PC-3 (cell line): Measurements from ENCODE around the gene PI4KB. TPM values are rescaled to one million over a fixed set of nuclear protein-coding genes. Genes with fewer than 3 reads are reported as not detected.

Source experiments
- ATAC-seq: fragments of 200-7000 bp; cut with Tn5 transposase; 2 replicates; pipeline ENCODE4 v1.9.1; 2020; ENCODE audit warnings: mild to moderate bottlenecking, moderate library complexity
- BruUV-seq: library from RNA; stranded (reverse); fragments of 400-500 nt; replicated peaks from 2 replicates; lab custom pipeline; 2021; lab: Mats Ljungman, UMichigan
- CTCF ChIA-PET: fragments of 300-600 bp; sonication (Branson Sonifier 250); formaldehyde crosslinking; loops from one replicate; lab custom pipeline; 2022; ENCODE audit warnings: antibody characterized with exemption; lab: Charles Lee
- POLR2A ChIA-PET: fragments of 300-600 bp; sonication (Branson Sonifier 250); formaldehyde crosslinking; loops from one replicate; lab custom pipeline; 2022; ENCODE audit warnings: antibody characterized with exemption; ENCODE audit not compliant: unreplicated experiment; lab: Charles Lee
- DNase-seq: peaks from one replicate; pipeline ENCODE4 v3.0.0-alpha.2; 2015
- H2AFZ ChIP-seq: fragments of 300-600 bp; sonication (generic); 2 replicates; pipeline ENCODE4 v1.6.0; 2016; ENCODE audit warnings: antibody characterized with exemption, low read length
- H3F3A ChIP-seq: fragments of 300-600 bp; sonication (generic); one replicate; pipeline ENCODE4 v1.6.0; 2017; ENCODE audit warnings: antibody characterized with exemption, low read length, control low read depth, mild to moderate bottlenecking; ENCODE audit not compliant: unreplicated experiment
- H3K27ac ChIP-seq: fragments of 300-600 bp; sonication (generic); 2 replicates; pipeline ENCODE4 v1.5.1; 2016; ENCODE audit warnings: mild to moderate bottlenecking, low read length
- H3K27me3 ChIP-seq: fragments of 300-600 bp; sonication (generic); 2 replicates; pipeline ENCODE4 v1.6.1; 2016; ENCODE audit warnings: low read length, mixed read lengths
- H3K36me3 ChIP-seq: fragments of 300-600 bp; sonication (generic); 2 replicates; pipeline ENCODE4 v1.6.1; 2016; ENCODE audit warnings: low read depth, mixed run types, low read length, mixed read lengths
- H3K4me1 ChIP-seq: fragments of 300-600 bp; sonication (generic); 2 replicates; pipeline ENCODE4 v1.5.1; 2016; ENCODE audit warnings: low read length; ENCODE audit not compliant: insufficient read depth
- H3K4me2 ChIP-seq: fragments of 300-600 bp; sonication (generic); 2 replicates; pipeline ENCODE4 v1.6.0; 2016; ENCODE audit warnings: low read length
- H3K4me3 ChIP-seq: fragments of 300-600 bp; sonication (generic); 2 replicates; pipeline ENCODE4 v1.5.1; 2016; ENCODE audit warnings: mild to moderate bottlenecking, low read length, mixed read lengths
- H3K79me2 ChIP-seq: fragments of 300-600 bp; sonication (generic); 2 replicates; pipeline ENCODE4 v1.6.1; 2017; ENCODE audit warnings: low read length, mixed read lengths
- H3K9ac ChIP-seq: fragments of 300-600 bp; sonication (generic); 2 replicates; pipeline ENCODE4 v1.6.0; 2016; ENCODE audit warnings: mild to moderate bottlenecking, low read length
- H3K9me2 ChIP-seq: fragments of 300-600 bp; sonication (generic); replicated peaks from 2 replicates; pipeline ENCODE4 v1.6.1; 2016; ENCODE audit warnings: mixed run types, low read length, mixed read lengths
- H3K9me3 ChIP-seq: fragments of 300-600 bp; sonication (generic); 2 replicates; pipeline ENCODE4 v1.6.1; 2016; ENCODE audit warnings: low read length, mixed read lengths
- H4K20me1 ChIP-seq: fragments of 300-600 bp; sonication (generic); 2 replicates; pipeline ENCODE4 v1.6.1; 2016; ENCODE audit warnings: low read length, mixed read lengths
- EZH2 ChIP-seq: fragments of 300-600 bp; sonication (generic); IDR thresholded peaks from one replicate; pipeline ENCODE4 v1.6.1; 2017; ENCODE audit warnings: antibody characterized with exemption, mild to moderate bottlenecking, low read length; ENCODE audit not compliant: unreplicated experiment
- EZH2phosphoT487 ChIP-seq: fragments of 300-600 bp; sonication (generic); IDR thresholded peaks from 2 replicates; pipeline ENCODE4 v1.6.1; 2018; ENCODE audit warnings: mild to moderate bottlenecking, antibody characterized with exemption, low read length, borderline replicate concordance
- intact Hi-C: fragments of 100-400 bp; cut with micrococcal nuclease; formaldehyde crosslinking; loops from 2 replicates; pipeline ENCODE4 v1.9.0; 2023
- total RNA-seq: library from RNA; depleted of rRNA; stranded (reverse); fragments of >200 nt; gene quantifications from 2 replicates; pipeline ENCODE4 v1.2.3, GENCODE V29; 2014
- TF ChIP-seq, protein P1 (sequence below): fragments of 300-600 bp; sonication (generic); conservative IDR thresholded peaks from 2 replicates; pipeline ENCODE4 v1.5.1; 2017; ENCODE audit warnings: antibody characterized with exemption, low read depth, mild to moderate bottlenecking, low read length

Gene PI4KB
- total RNA-seq, 1 experiment from 2014 or later = 99.5 TPM

DNA sequence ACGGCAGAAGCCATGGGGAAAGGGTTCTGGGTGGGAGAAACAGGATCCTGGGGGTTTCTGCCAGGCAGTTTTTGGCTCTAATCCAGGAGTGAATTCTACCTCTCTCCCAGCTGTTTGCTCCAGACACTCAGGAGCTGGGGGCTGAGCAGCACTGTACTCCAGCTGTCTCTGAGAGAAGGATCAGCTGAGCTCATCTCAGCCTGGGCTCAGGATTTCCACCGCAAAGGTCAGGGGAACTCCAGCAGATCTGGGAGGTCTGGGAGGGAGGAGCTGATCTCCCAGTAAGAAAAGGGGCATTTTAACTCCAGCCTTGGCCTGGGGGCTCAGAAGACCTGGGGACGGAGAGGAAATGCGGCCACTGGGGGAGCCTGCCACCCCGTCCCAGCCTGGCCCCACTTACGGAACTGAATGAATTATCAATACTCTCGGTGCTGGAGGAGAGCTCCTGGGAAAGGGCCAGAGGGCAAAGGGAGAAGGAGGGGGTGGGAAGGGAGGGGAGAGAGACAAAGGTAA is 17.3 kb downstream of the PI4KB start:
- intact Hi-C loops = no loop called here
- Histone ChIP-seq H3K36me3 (peaks cover 60% of the 10 kb centered on the region), H3K27me3 (no peaks in the 10 kb centered on the region), H3K27ac (no peak overlapping the region), H3K9me3 (no peaks in the 10 kb centered on the region), H3K4me2 (no peak overlapping the region), H3K4me1 (peaks cover 45% of the 10 kb centered on the region), H2AFZ (no peak overlapping the region), H3F3A (peaks cover 17% of the 10 kb centered on the region), H3K9me2 (no peaks in the 10 kb centered on the region), H3K9ac (no peak overlapping the region), H4K20me1 (peaks cover 16% of the 10 kb centered on the region), H3K4me3 (no peak overlapping the region), H3K79me2 (peaks cover 49% of the 10 kb centered on the region)
- BruUV-seq = no TSS peak
- POLR2A ChIA-PET = no interaction called here
- no peak for DNase-seq
- TF ChIP-seq, protein P1, sequence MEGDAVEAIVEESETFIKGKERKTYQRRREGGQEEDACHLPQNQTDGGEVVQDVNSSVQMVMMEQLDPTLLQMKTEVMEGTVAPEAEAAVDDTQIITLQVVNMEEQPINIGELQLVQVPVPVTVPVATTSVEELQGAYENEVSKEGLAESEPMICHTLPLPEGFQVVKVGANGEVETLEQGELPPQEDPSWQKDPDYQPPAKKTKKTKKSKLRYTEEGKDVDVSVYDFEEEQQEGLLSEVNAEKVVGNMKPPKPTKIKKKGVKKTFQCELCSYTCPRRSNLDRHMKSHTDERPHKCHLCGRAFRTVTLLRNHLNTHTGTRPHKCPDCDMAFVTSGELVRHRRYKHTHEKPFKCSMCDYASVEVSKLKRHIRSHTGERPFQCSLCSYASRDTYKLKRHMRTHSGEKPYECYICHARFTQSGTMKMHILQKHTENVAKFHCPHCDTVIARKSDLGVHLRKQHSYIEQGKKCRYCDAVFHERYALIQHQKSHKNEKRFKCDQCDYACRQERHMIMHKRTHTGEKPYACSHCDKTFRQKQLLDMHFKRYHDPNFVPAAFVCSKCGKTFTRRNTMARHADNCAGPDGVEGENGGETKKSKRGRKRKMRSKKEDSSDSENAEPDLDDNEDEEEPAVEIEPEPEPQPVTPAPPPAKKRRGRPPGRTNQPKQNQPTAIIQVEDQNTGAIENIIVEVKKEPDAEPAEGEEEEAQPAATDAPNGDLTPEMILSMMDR = no peak
- TF ChIP-seq EZH2phosphoT487 = no peak
- no peak for TF ChIP-seq EZH2
- CTCF ChIA-PET = interaction anchor here (0.6 kb wide), 1 partner anchor 252 kb away, joined by 5 read pairs; no protein-coding TSS in a partner anchor
- no peak for ATAC-seq

- no peaks in the 10 kb centered on the region for H3K9me2 ChIP-seq
- peaks cover 69% of the 10 kb centered on the region for H3K36me3 ChIP-seq
- H3K27ac ChIP-seq = no peak overlapping the region
- TF ChIP-seq, protein P1 = no peak
- no peak for TF ChIP-seq EZH2phosphoT487
- no peak for TF ChIP-seq EZH2
- no peaks in the 10 kb centered on the region for H3K4me1 ChIP-seq
- H4K20me1 ChIP-seq = no peaks in the 10 kb centered on the region
- POLR2A ChIA-PET = interaction anchor here (0.6 kb wide), 1 partner anchor 79 kb away, joined by 11 read pairs; no protein-coding TSS in a partner anchor
- no peaks in the 10 kb centered on the region for H3F3A ChIP-seq
- CTCF ChIA-PET = no interaction called here
- H3K4me3 ChIP-seq = no peak overlapping the region
- H3K27me3 ChIP-seq = no peaks in the 10 kb centered on the region
- H2AFZ ChIP-seq = no peak overlapping the region
- no peak for ATAC-seq
- H3K4me2 ChIP-seq = no peak overlapping the region
- BruUV-seq = no TSS peak
- no peak for DNase-seq
- intact Hi-C loops = no loop called here
- no peaks in the 10 kb centered on the region for H3K79me2 ChIP-seq
- no peaks in the 10 kb centered on the region for H3K9me3 ChIP-seq
- no peak overlapping the region for H3K9ac ChIP-seq
Measured at GRCh38 chr1:151294742-151295462, 32.3 kb downstream of the PI4KB start.

- Histone ChIP-seq H3K79me2 (no peaks in the 10 kb centered on the region), H3K9me2 (no peaks in the 10 kb centered on the region), H3K27me3 (no peaks in the 10 kb centered on the region), H3K4me2 (no peak overlapping the region), H3K9ac (no peak overlapping the region), H3K27ac (no peak overlapping the region), H3K36me3 (peaks cover 51% of the 10 kb centered on the region), H4K20me1 (no peaks in the 10 kb centered on the region), H3K9me3 (no peaks in the 10 kb centered on the region), H3K4me1 (no peaks in the 10 kb centered on the region), H3K4me3 (no peak overlapping the region), H2AFZ (no peak overlapping the region), H3F3A (no peaks in the 10 kb centered on the region)
- CTCF ChIA-PET = no interaction called here
- intact Hi-C loops = no loop called here
- DNase-seq (no peak), ATAC-seq (no peak)
- POLR2A ChIA-PET = no interaction called here
- no TSS peak for BruUV-seq
- TF ChIP-seq EZH2 (no peak), EZH2phosphoT487 (no peak)
- TF ChIP-seq, protein P1 = no peak
Measured at GRCh38 chr1:151293093-151293492, 34.1 kb downstream of the PI4KB start.
